GM12878 (cell line): ENCODE results near the gene VWA3A. TPM values are rescaled to one million over a fixed set of nuclear protein-coding genes. Genes with fewer than 3 reads are reported as not detected.

Experiments
- ATAC-seq: fragments of 200-7000 bp; cut with Tn5 transposase; 3 replicates; pipeline ENCODE4 v1.9.1; 2020; ENCODE audit warnings: mild to moderate bottlenecking, moderate library complexity
- BruUV-seq: library from RNA; stranded (reverse); fragments of 400-500 nt; replicated peaks from 2 replicates; lab custom pipeline; 2021; lab: Mats Ljungman, UMichigan
- CTCF ChIA-PET: fragments of 300-600 bp; sonication (Branson Sonifier 250); formaldehyde crosslinking; extraction: SDS; loops from one replicate; lab custom pipeline; 2021; ENCODE audit warnings: inconsistent platforms; lab: Yijun Ruan, JAX
- POLR2A ChIA-PET: fragments of 350-600 bp; formaldehyde crosslinking; extraction: SDS; loops from one replicate; lab custom pipeline; 2021; ENCODE audit warnings: inconsistent platforms; lab: Charles Lee
- RAD21 ChIA-PET: fragments of 300-600 bp; sonication (Branson Sonifier 250); formaldehyde crosslinking; loops from one replicate; lab custom pipeline; 2023; ENCODE audit warnings: antibody characterized with exemption; ENCODE audit not compliant: unreplicated experiment; lab: Charles Lee
- SMC1A ChIA-PET: fragments of 300-600 bp; sonication (Branson Sonifier 250); formaldehyde crosslinking; loops from one replicate; lab custom pipeline; 2023; ENCODE audit not compliant: unreplicated experiment, uncharacterized antibody; lab: Charles Lee
- DNase-seq: peaks from one replicate; pipeline ENCODE4 v3.0.0-alpha.2; 2011; ENCODE audit warnings: low read depth, low spot score
- FAIRE-seq: peaks from 3 replicates; lab custom pipeline; 2011; peaks lifted over from hg19 to GRCh38; lab: Jason Lieb, UNC
- H2AFZ ChIP-seq: 2 replicates; pipeline ENCODE4 v1.6.0; 2011; ENCODE audit warnings: low read depth, low read length, control low read depth; ENCODE audit not compliant: control insufficient read depth
- H3K27ac ChIP-seq: 2 replicates; pipeline ENCODE4 v1.5.1; 2011; ENCODE audit warnings: control low read depth; ENCODE audit not compliant: control insufficient read depth, insufficient read depth
- H3K27me3 ChIP-seq, 2 experiments: replicated peaks in 1 of 2; 2 replicates each; pipeline versions ENCODE4 v1.6.0 to v1.6.1; 2011; ENCODE audit warnings: low read length in 1 of 2; ENCODE audit not compliant: control insufficient read depth in 2 of 2, insufficient read depth in 2 of 2
- H3K36me3 ChIP-seq, 2 experiments: 2 replicates each; pipeline ENCODE4 v1.5.1; 2011; ENCODE audit warnings: low read length in 1 of 2; ENCODE audit not compliant: control insufficient read depth in 2 of 2, insufficient read depth in 2 of 2
- H3K4me1 ChIP-seq: 2 replicates; pipeline ENCODE4 v1.6.1; 2011; ENCODE audit warnings: mild to moderate bottlenecking, low read length, moderate library complexity, mixed read lengths; ENCODE audit not compliant: control insufficient read depth, insufficient read depth
- H3K4me2 ChIP-seq: 2 replicates; pipeline ENCODE4 v1.6.0; 2011; ENCODE audit warnings: control low read depth; ENCODE audit not compliant: control insufficient read depth, insufficient read depth
- H3K4me3 ChIP-seq: fragments of 200-600 bp; sonication (generic); 2 replicates; pipeline ENCODE4 v1.5.1; 2016
- H3K79me2 ChIP-seq: 2 replicates; pipeline ENCODE4 v1.6.0; 2011; ENCODE audit warnings: low read length; ENCODE audit not compliant: control insufficient read depth, insufficient read depth
- H3K9ac ChIP-seq: 2 replicates; pipeline ENCODE4 v1.8.0; 2011; ENCODE audit warnings: low read length, control low read depth, mixed read lengths; ENCODE audit not compliant: control insufficient read depth, insufficient read depth
- H3K9me3 ChIP-seq: replicated peaks from 3 replicates; pipeline ENCODE4 v1.5.1; 2011; ENCODE audit warnings: mild to moderate bottlenecking, low read length; ENCODE audit not compliant: control insufficient read depth, insufficient read depth
- H4K20me1 ChIP-seq: 2 replicates; pipeline ENCODE4 v1.6.0; 2011; ENCODE audit not compliant: control insufficient read depth, insufficient read depth
- CHD1 ChIP-seq: IDR thresholded peaks from 2 replicates; pipeline ENCODE4 v1.6.1; 2012; ENCODE audit warnings: low read depth, low read length, improper control_type of control experiment
- DPF2 ChIP-seq: fragments of 450-650 bp; IDR thresholded peaks from 2 replicates; pipeline ENCODE4 v1.6.1; 2017; ENCODE audit warnings: mild to moderate bottlenecking
- HCFC1 ChIP-seq: fragments of 150-350 bp; IDR thresholded peaks from 2 replicates; pipeline ENCODE4 v1.6.1; 2014; ENCODE audit warnings: low read length
- JUND ChIP-seq: IDR thresholded peaks from 2 replicates; pipeline ENCODE4 v1.6.1; 2012; ENCODE audit warnings: low read depth, mild to moderate bottlenecking, low read length, improper control_type of control experiment, moderate library complexity
- KLF5 ChIP-seq: fragments of 450-650 bp; IDR thresholded peaks from 2 replicates; pipeline ENCODE4 v1.6.1; 2014; ENCODE audit warnings: mild to moderate bottlenecking; ENCODE audit not compliant: partially characterized antibody
- LARP7 ChIP-seq: fragments of 450-650 bp; IDR thresholded peaks from 2 replicates; pipeline ENCODE4 v1.6.1; 2017; ENCODE audit warnings: mild to moderate bottlenecking
- MEF2A ChIP-seq: IDR thresholded peaks from 2 replicates; pipeline ENCODE4 v1.6.1; 2011; ENCODE audit warnings: low read depth, mild to moderate bottlenecking, low read length, moderate library complexity; ENCODE audit not compliant: insufficient read depth
- NFYA ChIP-seq: IDR thresholded peaks from 2 replicates; pipeline ENCODE4 v1.6.1; 2011; ENCODE audit warnings: low read depth, mild to moderate bottlenecking, low read length, improper control_type of control experiment, borderline replicate concordance
- NR2F1 ChIP-seq: fragments of 450-650 bp; conservative IDR thresholded peaks from 2 replicates; pipeline ENCODE4 v1.6.1; 2017; ENCODE audit warnings: mild to moderate bottlenecking
- RCOR1 ChIP-seq: conservative IDR thresholded peaks from 2 replicates; pipeline ENCODE4 v1.6.1; 2012; ENCODE audit warnings: low read depth, low read length, improper control_type of control experiment
- SP1 ChIP-seq: IDR thresholded peaks from one replicate; pipeline ENCODE4 v1.6.1; 2011; ENCODE audit warnings: low read depth, low read length
- YBX1 ChIP-seq: fragments of 450-650 bp; IDR thresholded peaks from 2 replicates; pipeline ENCODE4 v1.6.1; 2016; ENCODE audit warnings: antibody characterized with exemption
- WGBS: methylation state at CpG from one replicate; pipeline ENCODE4 v1.1.6; 2016; ENCODE audit warnings: low lambda C conversion rate; ENCODE audit not compliant: insufficient replicate concordance, insufficient coverage; ENCODE audit errors: missing lambda C conversion rate; 5-methylcytosine and 5-hydroxymethylcytosine counted together
- in situ Hi-C: fragments of 300-500 bp; cut with MboI; formaldehyde crosslinking; loops from 9 replicates; pipeline ENCODE4 v1.14.3; 2018; ENCODE audit warnings: mixed read lengths
- intact Hi-C: fragments of 100-400 bp; cut with micrococcal nuclease; formaldehyde crosslinking; loops from one replicate; pipeline ENCODE4 v1.14.2; 2022; ENCODE audit not compliant: unreplicated experiment
- polyA plus RNA-seq, 11 experiments: library from polyadenylated mRNA; depleted of rRNA in 4 of 11; unstranded in 6 of 11; stranded (reverse) in 5 of 11; fragments of >200 nt; fragmentation: Nextera tagmentation in 4 of 11; fragmentation: Illumina TruSeq in 1 of 11; extraction: Ambion mirVana in 4 of 11; extraction: Trizol in 1 of 11; gene quantifications; 1 replicate in 1 of 11; 2 replicates in 10 of 11; pipeline versions ENCODE4 v1.2.1 to v1.2.3, GENCODE V29; 2011 to 2016; ENCODE audit warnings: inconsistent platforms in 2 of 11, missing spikeins in 2 of 11, low read depth in 1 of 11
- total RNA-seq, 4 experiments: library from RNA; depleted of rRNA in 3 of 4; stranded (reverse); fragments of >200 nt in 3 of 4; fragmentation: Illumina TruSeq in 1 of 4; extraction: Trizol in 1 of 4; gene quantifications; 2 replicates each; pipeline versions ENCODE4 v1.2.1 to v1.2.3, GENCODE V29; 2013 to 2021

VWA3A gene
- total and polyA plus RNA-seq, 10 of the 15 experiments (the other 5 are each of a cell fraction or from before 2014, with no cell fraction given), result 0.01 TPM; not detected in 9

GRCh38 chr16:22086440-22086839 lies 5.9 kb upstream of the VWA3A start:
- BruUV-seq, result no TSS peak
- Histone ChIP-seq H3K4me2 (no peak overlapping the region), H3K27ac (no peak overlapping the region), H3K4me1 (no peaks in the 10 kb centered on the region), H3K36me3 (0 out of 4 replicates have a peak, but pooled peaks cover 0 to 2% of the 10 kb centered on the region in 2 experiments), H3K79me2 (no peaks in the 10 kb centered on the region), H4K20me1 (no peaks in the 10 kb centered on the region), H2AFZ (no peak overlapping the region), H3K9ac (no peak overlapping the region), H3K27me3 (no peaks in the 10 kb centered on the region), H3K4me3 (no peak overlapping the region), H3K9me3 (no peaks in the 10 kb centered on the region)
- ChIA-PET CTCF (no interaction called here), RAD21 (no interaction called here), SMC1A (no interaction called here), POLR2A (no interaction called here)
- in situ Hi-C loops (no loop called here), intact Hi-C loops (no loop called here)
- WGBS, result 29% methylated on average over 1 of the region's 1 CpG
- FAIRE-seq (no peak), ATAC-seq (no peak), DNase-seq (no peak)
- TF ChIP-seq LARP7 (no peak), NFYA (no peak), NR2F1 (no peak), YBX1 (no peak), KLF5 (no peak), DPF2 (no peak), RCOR1 (no peak), HCFC1 (no peak), JUND (no peak), SP1 (no peak), MEF2A (no peak), CHD1 (no peak)
